A673 (cell line): Measurements from ENCODE around the gene PPP2R5C. TPM values are rescaled to one million over a fixed set of nuclear protein-coding genes. Genes with fewer than 3 reads are reported as not detected.

Experiments
- BruUV-seq: library from RNA; stranded (reverse); fragments of 400-500 nt; replicated peaks from 2 replicates; lab custom pipeline; 2021; lab: Mats Ljungman, UMichigan
- CTCF ChIA-PET: fragments of 300-600 bp; sonication (Branson Sonifier 250); formaldehyde crosslinking; loops from one replicate; lab custom pipeline; 2022; ENCODE audit warnings: antibody characterized with exemption; lab: Charles Lee
- POLR2A ChIA-PET: fragments of 300-600 bp; sonication (Branson Sonifier 250); formaldehyde crosslinking; loops from one replicate; lab custom pipeline; 2022; ENCODE audit warnings: antibody characterized with exemption; ENCODE audit not compliant: low non-redundant PET; lab: Charles Lee
- DNase-seq: peaks from one replicate; pipeline ENCODE4 v3.0.0-alpha.2; 2015; ENCODE audit warnings: low spot score
- H3K27ac ChIP-seq: fragments of 200-600 bp; sonication (generic); 2 replicates; pipeline ENCODE4 v1.5.1; 2016; ENCODE audit warnings: mixed run types, low read depth, mild to moderate bottlenecking, mixed read lengths, antibody characterized with exemption, low read length; ENCODE audit not compliant: poor library complexity, severe bottlenecking
- H3K27me3 ChIP-seq: fragments of 200-600 bp; sonication (generic); replicated peaks from 2 replicates; pipeline ENCODE4 v1.6.1; 2017; ENCODE audit warnings: mixed run types, low read depth, mild to moderate bottlenecking, mixed read lengths, antibody characterized with exemption, low read length; ENCODE audit not compliant: insufficient read depth, poor library complexity
- H3K36me3 ChIP-seq: fragments of 200-600 bp; sonication (generic); 2 replicates; pipeline ENCODE4 v1.6.1; 2016; ENCODE audit warnings: mixed run types, mild to moderate bottlenecking, mixed read lengths, antibody characterized with exemption, low read length; ENCODE audit not compliant: insufficient read depth, poor library complexity, severe bottlenecking
- H3K4me1 ChIP-seq: fragments of 200-600 bp; sonication (generic); 2 replicates; pipeline ENCODE4 v1.6.1; 2017; ENCODE audit warnings: mixed run types, mild to moderate bottlenecking, mixed read lengths, antibody characterized with exemption, low read length; ENCODE audit not compliant: insufficient read depth, poor library complexity, severe bottlenecking
- H3K4me3 ChIP-seq: fragments of 200-600 bp; sonication (generic); 2 replicates; pipeline ENCODE4 v1.5.1; 2016; ENCODE audit warnings: low read depth, mixed run types, mild to moderate bottlenecking, mixed read lengths, low read length; ENCODE audit not compliant: poor library complexity, severe bottlenecking
- H3K9me3 ChIP-seq: fragments of 200-600 bp; sonication (generic); 2 replicates; pipeline ENCODE4 v1.6.1; 2016; ENCODE audit warnings: mixed run types, low read depth, mild to moderate bottlenecking, mixed read lengths, antibody characterized with exemption, low read length; ENCODE audit not compliant: poor library complexity, severe bottlenecking
- EZH2 ChIP-seq: fragments of 200-600 bp; sonication (generic); IDR thresholded peaks from 2 replicates; pipeline ENCODE4 v1.6.1; 2017; ENCODE audit warnings: borderline replicate concordance, low read depth, mild to moderate bottlenecking, mixed read lengths, antibody characterized with exemption, low read length; ENCODE audit not compliant: poor library complexity, severe bottlenecking
- intact Hi-C: fragments of 100-400 bp; cut with micrococcal nuclease; formaldehyde crosslinking; loops from one replicate; pipeline ENCODE4 v1.10.0; 2022; ENCODE audit not compliant: unreplicated experiment
- total RNA-seq: library from RNA; stranded (reverse); gene quantifications from 2 replicates; pipeline ENCODE4 v1.2.3, GENCODE V29; 2021
- TF ChIP-seq, protein P1 (sequence below): fragments of 300-800, 200-600 bp; sonication (generic); conservative IDR thresholded peaks from 2 replicates; pipeline ENCODE4 v1.5.1; 2017; ENCODE audit warnings: low read depth, mild to moderate bottlenecking, antibody characterized with exemption, low read length, moderate library complexity, mixed read lengths

PPP2R5C gene
- total RNA-seq, 1 experiment from 2014 or later: 113 TPM

DNA sequence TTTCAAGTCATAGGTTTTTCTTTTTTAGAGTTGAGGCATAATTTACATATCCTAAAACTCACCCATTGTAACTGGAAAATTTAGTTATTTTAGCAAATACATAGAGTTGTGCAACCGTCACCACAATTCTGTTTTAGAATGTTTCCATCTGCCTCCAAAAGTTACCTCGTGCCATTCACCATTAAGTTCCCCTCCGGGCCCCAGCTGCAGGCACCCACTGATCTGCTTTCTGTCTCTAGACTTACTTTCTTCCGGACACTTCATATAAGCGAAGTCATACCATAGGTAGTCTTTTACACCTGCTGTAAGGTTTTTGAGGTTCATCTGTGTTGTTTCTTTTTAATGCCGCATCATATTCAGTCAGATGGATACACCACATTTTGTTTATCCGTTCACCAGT lies 28.7 kb downstream of the PPP2R5C start:
- DNase-seq: no peak
- no peaks in the 10 kb centered on the region for H3K36me3 ChIP-seq
- ChIA-PET CTCF (no interaction called here), POLR2A (no interaction called here)
- no peaks in the 10 kb centered on the region for H3K27me3 ChIP-seq
- TF ChIP-seq, protein P1, sequence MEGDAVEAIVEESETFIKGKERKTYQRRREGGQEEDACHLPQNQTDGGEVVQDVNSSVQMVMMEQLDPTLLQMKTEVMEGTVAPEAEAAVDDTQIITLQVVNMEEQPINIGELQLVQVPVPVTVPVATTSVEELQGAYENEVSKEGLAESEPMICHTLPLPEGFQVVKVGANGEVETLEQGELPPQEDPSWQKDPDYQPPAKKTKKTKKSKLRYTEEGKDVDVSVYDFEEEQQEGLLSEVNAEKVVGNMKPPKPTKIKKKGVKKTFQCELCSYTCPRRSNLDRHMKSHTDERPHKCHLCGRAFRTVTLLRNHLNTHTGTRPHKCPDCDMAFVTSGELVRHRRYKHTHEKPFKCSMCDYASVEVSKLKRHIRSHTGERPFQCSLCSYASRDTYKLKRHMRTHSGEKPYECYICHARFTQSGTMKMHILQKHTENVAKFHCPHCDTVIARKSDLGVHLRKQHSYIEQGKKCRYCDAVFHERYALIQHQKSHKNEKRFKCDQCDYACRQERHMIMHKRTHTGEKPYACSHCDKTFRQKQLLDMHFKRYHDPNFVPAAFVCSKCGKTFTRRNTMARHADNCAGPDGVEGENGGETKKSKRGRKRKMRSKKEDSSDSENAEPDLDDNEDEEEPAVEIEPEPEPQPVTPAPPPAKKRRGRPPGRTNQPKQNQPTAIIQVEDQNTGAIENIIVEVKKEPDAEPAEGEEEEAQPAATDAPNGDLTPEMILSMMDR: no peak
- TF ChIP-seq EZH2: no peak
- no peak overlapping the region for H3K4me3 ChIP-seq
- BruUV-seq: no TSS peak
- H3K4me1 ChIP-seq: peaks cover 7% of the 10 kb centered on the region
- no peaks in the 10 kb centered on the region for H3K9me3 ChIP-seq
- no peak overlapping the region for H3K27ac ChIP-seq
- intact Hi-C loops: no loop called here

DNA sequence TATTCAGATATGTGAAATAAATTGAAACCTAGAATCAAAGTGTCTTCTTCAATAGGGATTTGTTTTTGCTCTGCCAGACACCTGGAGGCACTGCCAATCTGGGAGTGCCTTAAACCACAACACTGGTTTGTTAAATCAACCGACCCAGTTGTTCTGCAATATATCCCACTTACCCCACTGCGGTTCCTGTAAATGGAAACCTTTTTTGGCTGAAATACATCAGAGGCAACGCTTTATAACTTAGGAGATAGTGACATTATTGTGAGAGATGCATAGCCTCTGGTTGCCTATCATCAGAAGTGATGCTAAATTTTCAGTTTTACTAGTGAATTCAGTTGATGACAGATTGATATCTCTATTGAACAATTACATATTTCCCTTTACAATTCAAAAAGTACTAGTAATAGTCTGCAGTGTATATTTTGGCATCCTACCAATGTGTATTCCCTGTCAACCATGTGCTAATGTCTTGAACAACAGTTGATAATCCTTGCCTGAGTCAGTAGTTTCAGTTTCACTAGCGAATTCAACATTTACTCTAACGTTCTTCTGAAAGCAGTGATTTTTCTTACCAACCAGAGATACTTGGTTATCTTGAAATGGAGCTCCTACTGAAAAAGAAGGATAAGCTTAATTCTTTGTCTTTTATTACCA lies 30.5 kb downstream of the PPP2R5C start:
- no peak for TF ChIP-seq EZH2
- TF ChIP-seq, protein P1: no peak
- no peaks in the 10 kb centered on the region for H3K27me3 ChIP-seq
- H3K9me3 ChIP-seq: no peaks in the 10 kb centered on the region
- H3K4me1 ChIP-seq: peaks cover 12% of the 10 kb centered on the region
- no TSS peak for BruUV-seq
- peak overlapping the region; percentile 12 for H3K4me3 ChIP-seq
- ChIA-PET POLR2A (no interaction called here), CTCF (no interaction called here)
- H3K27ac ChIP-seq: peak overlapping the region; percentile 3
- intact Hi-C loops: no loop called here
- no peaks in the 10 kb centered on the region for H3K36me3 ChIP-seq
- peak; percentile 28 for DNase-seq

DNA sequence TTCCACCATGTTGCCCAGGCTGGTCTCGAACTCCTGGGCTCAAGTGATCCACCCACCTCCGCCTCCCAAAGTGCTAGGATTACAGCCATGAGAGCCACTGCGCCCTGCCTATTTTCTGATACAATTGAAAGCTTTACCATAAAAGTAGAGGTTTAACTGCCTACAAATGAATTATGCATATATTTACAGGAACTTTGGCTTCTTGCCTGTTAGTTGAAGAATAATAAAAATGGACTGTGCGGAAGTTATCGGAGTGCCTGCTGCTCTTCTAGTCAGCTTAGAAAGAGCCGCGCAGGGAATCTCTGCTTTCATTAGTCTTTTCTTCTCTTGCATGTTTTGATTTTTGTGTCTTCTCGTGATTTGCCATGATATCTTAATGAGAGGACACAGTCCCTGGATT lies 34.5 kb downstream of the PPP2R5C start:
- Histone ChIP-seq H3K4me1 (peaks cover 6% of the 10 kb centered on the region), H3K4me3 (no peak overlapping the region), H3K36me3 (no peaks in the 10 kb centered on the region), H3K27me3 (no peaks in the 10 kb centered on the region), H3K27ac (peak overlapping the region; percentile 46), H3K9me3 (no peaks in the 10 kb centered on the region)
- ChIA-PET POLR2A (no interaction called here), CTCF (interaction anchor here (0.6 kb wide), 1 partner anchor 14 kb away, joined by 14 read pairs; no protein-coding TSS in a partner anchor)
- no TSS peak for BruUV-seq
- TF ChIP-seq, protein P1: no peak
- no peak for TF ChIP-seq EZH2
- DNase-seq: peak; percentile 62
- intact Hi-C loops: no loop called here
